IPS DF 4.7 (cell line): ENCODE measurements around the gene SV2C.

ENCODE experiments used
- DNase-seq: peaks from one replicate; pipeline ENCODE4 v3.0.0-alpha.2; 2013; ENCODE audit warnings: low spot score; ENCODE audit errors: extremely low read depth

Gene SV2C

DNA sequence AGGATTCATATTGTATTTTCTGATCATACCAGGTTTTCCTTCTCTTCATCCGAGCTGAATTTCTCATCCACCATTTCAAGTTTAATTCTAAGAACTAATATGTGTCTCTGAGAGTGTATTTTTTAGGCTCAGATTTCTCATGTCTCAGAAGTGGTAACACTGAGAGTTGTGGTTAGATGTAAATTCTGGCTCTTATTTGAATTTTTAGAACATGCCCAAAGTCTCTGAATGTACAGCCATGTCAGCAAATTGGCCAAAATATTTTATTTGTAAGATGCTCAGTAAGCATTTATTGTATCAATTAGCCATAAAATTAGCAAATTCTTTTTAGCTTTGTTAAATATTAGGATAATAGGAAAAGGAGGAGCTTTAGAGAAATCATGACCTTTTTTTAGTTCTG lies 16.6 kb downstream of the SV2C start:
- DNase-seq = no peak

GRCh38 chr5:76104027-76104426 lies 20.8 kb downstream of the SV2C start:
- DNase-seq = no peak

DNA sequence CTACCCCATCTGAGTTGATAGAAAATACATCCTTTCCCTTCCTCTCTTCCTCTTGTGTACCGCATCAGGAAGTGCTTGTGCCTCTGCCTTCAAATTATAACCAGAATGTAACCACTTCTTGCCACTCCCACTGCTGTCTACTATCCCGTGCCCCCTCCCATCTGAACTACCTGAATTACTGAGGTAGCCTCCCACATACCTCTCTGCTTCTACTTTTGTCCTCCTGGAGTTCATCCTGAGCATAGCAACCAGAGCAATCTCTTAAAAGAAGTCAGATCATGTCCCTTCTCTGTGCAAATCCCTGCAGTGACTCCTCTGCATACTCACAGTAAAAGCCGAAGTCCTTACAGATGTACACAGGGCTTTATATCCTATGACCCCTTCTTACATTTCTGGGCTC lies 23.0 kb downstream of the SV2C start:
- no peak for DNase-seq

DNA sequence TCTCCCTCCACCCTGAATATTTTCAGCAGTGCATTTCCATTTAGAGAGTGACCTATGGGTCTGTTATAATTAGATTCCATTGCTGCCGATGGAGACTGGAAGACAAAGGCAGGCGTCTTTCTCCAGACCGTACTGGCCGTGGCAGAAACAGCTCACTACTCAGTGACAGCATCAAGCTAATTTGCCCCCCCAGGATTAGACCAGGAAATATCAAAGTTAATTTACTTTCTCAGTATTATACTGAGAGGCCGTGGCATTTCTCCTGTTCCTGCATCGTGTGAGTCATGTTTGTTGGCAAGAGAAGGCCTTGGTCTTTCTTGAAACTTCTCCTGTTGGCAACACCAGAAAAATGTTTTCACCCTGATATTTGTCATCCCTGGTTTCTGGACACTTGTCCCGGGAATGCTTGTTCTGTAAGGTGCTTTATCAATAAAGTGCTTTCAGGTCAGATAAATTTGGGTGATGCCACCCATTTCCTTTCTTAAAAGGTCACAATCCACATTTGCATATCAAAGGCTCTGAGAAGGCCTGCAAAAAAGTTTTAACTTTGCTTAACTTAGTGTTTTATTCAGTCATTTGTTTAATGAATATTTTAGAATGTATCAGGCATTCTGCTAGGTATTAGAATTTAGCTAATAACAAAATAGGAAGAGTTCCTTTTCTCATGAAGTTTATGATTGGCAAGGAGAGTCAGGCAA lies 28.4 kb downstream of the SV2C start:
- DNase-seq = no peak

GRCh38 chr5:76113103-76113502 lies 29.9 kb downstream of the SV2C start:
- DNase-seq = no peak

- DNase-seq = no peak
These were observed 31.1 kb downstream of the SV2C start for GRCh38 chr5:76114179-76114851.

DNA sequence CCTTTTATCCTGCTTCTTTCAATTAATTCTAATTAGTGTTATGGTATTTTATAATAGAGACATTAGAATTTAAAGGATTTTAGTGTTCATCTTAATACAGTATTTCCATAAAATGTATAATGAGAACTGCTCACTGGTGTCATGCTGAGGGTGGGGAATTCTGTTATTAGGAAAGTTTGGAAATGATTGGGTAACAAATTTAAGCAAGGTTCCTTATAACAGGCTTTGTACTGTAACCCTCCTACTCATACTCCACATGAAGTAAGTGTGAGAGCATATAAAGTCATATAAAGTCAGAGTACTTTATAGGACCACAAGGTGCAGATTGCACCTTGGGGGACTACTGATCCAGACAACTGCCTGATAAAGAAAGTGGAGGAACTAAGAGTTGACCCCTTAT lies 42.2 kb downstream of the SV2C start:
- no peak for DNase-seq

- DNase-seq = no peak
These were observed 42.7 kb downstream of the SV2C start for GRCh38 chr5:76125888-76126287.

DNA sequence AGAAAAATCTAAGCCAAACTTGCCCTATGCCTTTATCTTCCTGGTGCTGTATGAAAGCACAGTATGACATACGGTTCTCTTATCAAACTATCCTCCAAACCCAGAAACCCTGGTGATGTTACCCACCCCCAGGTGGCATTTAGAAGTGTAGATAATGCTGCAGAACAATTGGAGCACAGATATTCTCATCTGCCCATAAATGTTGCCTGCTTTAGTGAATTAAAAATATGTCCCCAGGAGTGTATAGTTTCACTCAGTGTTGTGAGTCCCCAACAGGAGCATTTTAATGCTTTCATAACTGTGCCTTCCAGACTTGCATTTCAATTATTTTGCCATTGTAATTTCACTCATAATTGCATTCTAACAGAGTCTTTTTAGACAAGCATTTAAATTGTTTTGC lies 50.8 kb downstream of the SV2C start:
- DNase-seq = no peak

DNA sequence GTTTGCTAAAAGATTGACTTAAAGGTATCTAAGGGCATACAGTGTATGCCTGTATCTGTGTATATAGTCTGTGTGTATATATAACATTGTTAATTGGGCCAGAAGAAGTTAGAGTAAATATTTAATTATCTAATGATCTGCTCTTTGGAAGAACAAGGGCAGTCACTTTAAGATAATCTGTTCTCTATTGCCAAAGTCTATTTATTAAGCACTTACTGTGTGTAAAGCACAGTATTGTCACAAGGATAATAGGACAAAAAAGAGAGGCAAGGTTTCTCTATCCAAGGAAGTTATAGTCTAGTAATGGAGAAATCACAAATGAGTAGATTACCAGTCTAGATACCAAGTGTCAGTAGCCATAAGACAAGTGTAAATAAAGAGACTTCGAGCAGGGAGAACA lies 51.5 kb downstream of the SV2C start:
- DNase-seq = no peak

DNA sequence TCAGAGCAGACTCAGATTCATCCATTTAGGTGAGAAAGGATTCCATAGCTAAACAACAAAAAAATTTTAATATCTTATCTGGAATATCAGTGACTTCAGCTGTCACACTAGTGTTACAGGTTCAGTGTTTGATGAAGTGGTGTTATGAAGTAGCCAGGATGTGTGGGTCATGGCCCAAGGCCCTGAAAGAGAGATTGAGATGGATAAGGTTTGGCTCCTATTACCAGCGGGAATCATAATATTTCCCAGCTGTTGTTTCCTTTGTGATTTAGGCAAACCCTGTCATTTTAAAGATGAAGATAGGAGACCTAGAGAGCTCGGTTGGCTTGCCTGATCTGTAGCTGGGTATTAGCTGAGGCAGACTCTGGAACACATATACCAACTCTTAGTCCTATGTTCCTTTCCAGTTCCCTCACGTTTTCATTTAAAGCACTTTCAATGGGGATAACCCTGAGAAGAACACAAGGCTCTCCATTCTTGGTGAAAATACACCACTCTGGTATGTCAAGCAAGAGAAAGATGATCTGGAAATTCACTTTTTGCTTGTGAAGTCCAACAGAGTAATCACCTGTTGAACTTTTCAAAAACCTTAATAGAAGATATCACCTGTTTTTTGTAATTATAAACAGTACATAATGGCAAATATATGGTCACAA lies 54.8 kb downstream of the SV2C start:
- DNase-seq = no peak

- no peak for DNase-seq
These were observed 60.7 kb downstream of the SV2C start for GRCh38 chr5:76143884-76144283.

GRCh38 chr5:76144513-76145274 lies 61.5 kb downstream of the SV2C start:
- DNase-seq = peak; percentile 36

GRCh38 chr5:76145945-76146344 lies 62.8 kb downstream of the SV2C start:
- DNase-seq = peak; percentile 33

GRCh38 chr5:76149636-76150035 lies 66.5 kb downstream of the SV2C start:
- DNase-seq = no peak

DNA sequence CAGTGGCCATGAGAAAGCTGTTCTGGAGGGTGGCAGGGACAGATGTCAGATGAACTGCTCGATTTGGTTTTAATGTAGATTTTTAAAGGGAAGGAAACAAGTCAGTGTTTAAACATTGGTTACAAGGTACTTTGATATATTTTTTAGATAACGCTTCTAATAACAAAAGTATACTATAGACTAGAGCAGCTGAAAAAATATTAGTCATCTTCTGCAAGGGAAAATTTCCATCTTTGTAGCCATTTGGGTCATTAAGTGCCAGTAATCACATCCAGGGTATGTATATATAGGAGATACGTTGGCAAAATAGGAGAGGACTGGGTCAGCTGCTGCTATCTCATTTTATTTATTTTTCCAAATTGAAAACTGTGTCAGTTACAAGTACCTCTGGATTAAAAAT lies 69.0 kb downstream of the SV2C start:
- DNase-seq = no peak

- DNase-seq = no peak
These were observed 69.5 kb downstream of the SV2C start for GRCh38 chr5:76152700-76153099.

DNA sequence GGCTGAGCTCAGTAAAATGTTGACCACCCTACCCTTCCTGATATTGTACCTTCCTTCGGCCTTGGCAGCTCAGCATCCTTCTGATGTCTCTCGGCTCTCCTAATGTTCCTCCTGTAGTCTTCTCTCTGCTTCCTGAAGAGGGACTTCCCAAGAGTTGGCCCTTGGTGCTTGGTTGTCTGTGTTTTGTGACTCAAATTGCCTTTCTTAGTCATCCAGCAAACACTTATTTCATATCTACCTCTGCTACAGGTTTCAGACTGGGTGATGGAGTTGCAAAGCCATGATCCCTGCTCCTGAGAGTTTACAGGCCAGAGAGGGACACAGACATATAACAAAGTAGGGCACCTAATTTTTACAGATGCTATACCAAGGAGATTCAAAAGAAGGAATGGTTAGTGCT lies 70.1 kb downstream of the SV2C start:
- no peak for DNase-seq

- no peak for DNase-seq
These were observed 71.0 kb downstream of the SV2C start for GRCh38 chr5:76154009-76154690.

DNA sequence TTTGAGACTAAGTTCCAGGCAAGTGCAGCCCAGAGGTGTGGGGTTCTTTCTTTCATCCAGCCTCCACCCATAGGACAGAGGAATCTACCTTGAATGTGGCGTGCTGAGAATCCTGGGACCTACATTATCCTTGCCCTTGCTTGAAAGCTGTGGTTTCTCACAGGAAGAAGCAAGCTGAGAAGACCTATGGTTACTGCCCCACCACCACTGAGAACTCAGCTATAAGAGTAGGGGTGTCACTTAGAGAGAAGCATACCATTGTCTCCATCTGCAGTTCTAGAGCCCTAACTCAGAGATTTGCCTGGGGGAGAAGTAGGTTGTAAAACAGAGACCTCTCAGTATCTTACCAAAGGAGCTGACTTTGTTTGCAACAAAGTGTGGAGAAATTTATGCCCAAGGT lies 72.4 kb downstream of the SV2C start:
- DNase-seq = no peak

GRCh38 chr5:76162335-76162734 lies 79.2 kb downstream of the SV2C start:
- no peak for DNase-seq
